MG63 (cell line): ENCODE measurements around the gene OR7A10. TPM values are rescaled to one million over a fixed set of nuclear protein-coding genes. Genes with fewer than 3 reads are reported as not detected.

Experiments
- DNase-seq: peaks from one replicate; pipeline ENCODE4 v3.0.0-alpha.2; 2020
- H3K27me3 ChIP-seq: fragments of 250-450 bp; sonication (Bioruptor Pico); 2 replicates; pipeline ENCODE4 v1.5.1; 2020; ENCODE audit warnings: mild to moderate bottlenecking, moderate library complexity
- H3K36me3 ChIP-seq: fragments of 250-450 bp; sonication (Bioruptor Pico); 2 replicates; pipeline ENCODE4 v1.5.1; 2020; ENCODE audit warnings: mild to moderate bottlenecking, moderate library complexity
- H3K4me3 ChIP-seq: fragments of 250-450 bp; sonication (Bioruptor Pico); 2 replicates; pipeline ENCODE4 v1.5.1; 2020; ENCODE audit warnings: mild to moderate bottlenecking, moderate library complexity
- H3K9me3 ChIP-seq: fragments of 250-450 bp; sonication (Bioruptor Pico); 2 replicates; pipeline ENCODE4 v1.5.1; 2020; ENCODE audit warnings: mild to moderate bottlenecking, moderate library complexity
- total RNA-seq: library from RNA; depleted of rRNA; stranded (reverse); fragments of >200 nt; shearing (Covaris generic); gene quantifications from 2 replicates; pipeline ENCODE4 v1.2.3, GENCODE V29; 2014; ENCODE audit warnings: low replicate concordance; rRNA removed

OR7A10 gene
- not detected in 2 replicates for total RNA-seq

- Histone ChIP-seq H3K27me3 (peaks cover 31% of the 10 kb centered on the region), H3K9me3 (no peaks in the 10 kb centered on the region), H3K36me3 (no peaks in the 10 kb centered on the region), H3K4me3 (no peak within 1 kb of the TSS)
- no peak for DNase-seq
Observed at GRCh38 chr19:14848822-14849221, at the start of gene OR7A10. Gene OR7A10 (minus strand): TSS chr19:14848922. CDS start chr19:14841877, 7,045 bp downstream.

GRCh38 chr19:14890643-14891379, 42.1 kb upstream of the OR7A10 start:
- H3K9me3 ChIP-seq: peaks cover under 1% of the 10 kb centered on the region; the same call in 1 of the 2 replicates
- no peak for DNase-seq
- H3K36me3 ChIP-seq: no peaks in the 10 kb centered on the region
- H3K27me3 ChIP-seq: peaks cover 4% of the 10 kb centered on the region; the same call in 1 of the 2 replicates
- H3K4me3 ChIP-seq: no peak overlapping the region

- Histone ChIP-seq H3K27me3 (no peaks in the 10 kb centered on the region; the same call in 1 of the 2 replicates), H3K36me3 (no peaks in the 10 kb centered on the region), H3K4me3 (no peak overlapping the region), H3K9me3 (no peaks in the 10 kb centered on the region)
- no peak for DNase-seq
Observed at GRCh38 chr19:14889994-14890642, 41.4 kb upstream of the OR7A10 start.

- Histone ChIP-seq H3K4me3 (no peak within 1 kb of the TSS), H3K27me3 (peaks cover 6% of the 10 kb centered on the region), H3K36me3 (no peaks in the 10 kb centered on the region), H3K9me3 (no peaks in the 10 kb centered on the region)
- no peak for DNase-seq
Observed at GRCh38 chr19:14886032-14886431, 37.3 kb upstream of the OR7A10 start, which contains the start of gene OR7A17. Gene OR7A17 (minus strand): TSS chr19:14886132. CDS start chr19:14881355, 4,777 bp downstream.

GRCh38 chr19:14871619-14872230, 23.0 kb upstream of the OR7A10 start:
- no peaks in the 10 kb centered on the region for H3K36me3 ChIP-seq
- H3K27me3 ChIP-seq: peaks cover 26% of the 10 kb centered on the region
- no peak overlapping the region for H3K4me3 ChIP-seq
- no peak for DNase-seq
- no peaks in the 10 kb centered on the region for H3K9me3 ChIP-seq

- Histone ChIP-seq H3K36me3 (no peaks in the 10 kb centered on the region), H3K4me3 (no peak overlapping the region), H3K9me3 (no peaks in the 10 kb centered on the region), H3K27me3 (peaks cover 30% of the 10 kb centered on the region)
- no peak for DNase-seq
Observed at GRCh38 chr19:14868497-14868896, 19.8 kb upstream of the OR7A10 start.

- Histone ChIP-seq H3K4me3 (no peak overlapping the region), H3K36me3 (no peaks in the 10 kb centered on the region), H3K9me3 (no peaks in the 10 kb centered on the region), H3K27me3 (peaks cover 30% of the 10 kb centered on the region)
- DNase-seq: no peak
Observed at GRCh38 chr19:14843578-14843977, 5.1 kb downstream of the OR7A10 start.

- H3K9me3 ChIP-seq: no peaks in the 10 kb centered on the region
Observed at GRCh38 chr19:14843169-14843568, 5.6 kb downstream of the OR7A10 start.

GRCh38 chr19:14840206-14840605, 8.5 kb downstream of the OR7A10 start:
- Histone ChIP-seq H3K27me3 (peaks cover 32% of the 10 kb centered on the region), H3K4me3 (no peak overlapping the region), H3K9me3 (no peaks in the 10 kb centered on the region), H3K36me3 (no peaks in the 10 kb centered on the region)
- DNase-seq: no peak

More at GRCh38 chr19:14843169-14843568, 5.6 kb downstream of the OR7A10 start:
- DNase-seq: no peak
- no peak overlapping the region for H3K4me3 ChIP-seq
- peaks cover 27% of the 10 kb centered on the region for H3K27me3 ChIP-seq
- H3K36me3 ChIP-seq: no peaks in the 10 kb centered on the region

GRCh38 chr19:14837391-14837790, 11.3 kb downstream of the OR7A10 start:
- no peaks in the 10 kb centered on the region for H3K36me3 ChIP-seq
- no peak overlapping the region for H3K4me3 ChIP-seq
- no peak for DNase-seq
- H3K27me3 ChIP-seq: peaks cover 28% of the 10 kb centered on the region
- no peaks in the 10 kb centered on the region for H3K9me3 ChIP-seq

- Histone ChIP-seq H3K4me3 (no peak within 1 kb of the TSS), H3K36me3 (no peaks in the 10 kb centered on the region), H3K27me3 (peaks cover 27% of the 10 kb centered on the region), H3K9me3 (no peaks in the 10 kb centered on the region)
- DNase-seq: no peak
Observed at GRCh38 chr19:14835011-14835410, 13.7 kb downstream of the OR7A10 start, which contains the start of the genes OR7A5 and OR7C1. Gene OR7A5 (minus strand): TSS chr19:14835185. CDS start chr19:14828241, 6,944 bp downstream. Gene OR7C1 (minus strand): TSS chr19:14835185. CDS start chr19:14800136, 35,049 bp downstream.

GRCh38 chr19:14830702-14831101, 18.0 kb downstream of the OR7A10 start:
- Histone ChIP-seq H3K9me3 (no peaks in the 10 kb centered on the region; the same call in 1 of the 2 replicates), H3K27me3 (peaks cover 35% of the 10 kb centered on the region), H3K36me3 (no peaks in the 10 kb centered on the region), H3K4me3 (no peak overlapping the region)
- DNase-seq: no peak

GRCh38 chr19:14826006-14826405, 22.7 kb downstream of the OR7A10 start:
- DNase-seq: no peak
- no peaks in the 10 kb centered on the region; the same call in 1 of the 2 replicates for H3K9me3 ChIP-seq
- peaks cover 33% of the 10 kb centered on the region for H3K27me3 ChIP-seq
- H3K36me3 ChIP-seq: no peaks in the 10 kb centered on the region
- no peak overlapping the region for H3K4me3 ChIP-seq

- H3K9me3 ChIP-seq: no peaks in the 10 kb centered on the region; the same call in 1 of the 2 replicates
- DNase-seq: no peak
- H3K36me3 ChIP-seq: no peaks in the 10 kb centered on the region
- H3K27me3 ChIP-seq: peaks cover 35% of the 10 kb centered on the region
- H3K4me3 ChIP-seq: no peak overlapping the region
Observed at GRCh38 chr19:14821937-14822336, 26.8 kb downstream of the OR7A10 start.

- Histone ChIP-seq H3K9me3 (no peaks in the 10 kb centered on the region), H3K36me3 (no peaks in the 10 kb centered on the region), H3K27me3 (peaks cover 32% of the 10 kb centered on the region), H3K4me3 (no peak overlapping the region)
- DNase-seq: no peak
Observed at GRCh38 chr19:14818588-14818987, 30.1 kb downstream of the OR7A10 start.

GRCh38 chr19:14817052-14817451, 31.7 kb downstream of the OR7A10 start:
- Histone ChIP-seq H3K27me3 (peaks cover 25% of the 10 kb centered on the region), H3K4me3 (no peak overlapping the region), H3K36me3 (no peaks in the 10 kb centered on the region), H3K9me3 (no peaks in the 10 kb centered on the region)
- no peak for DNase-seq
